ENCODE results near the gene ATR. TPM values are rescaled to one million over a fixed set of nuclear protein-coding genes. Genes with fewer than 3 reads are reported as not detected.
A peak's percentile ranks its signal among the peaks of the same experiment; 100 is the strongest.
"Not testable (repeated sequence)": the region's sequence is repeated elsewhere in the genome, so short reads cannot be mapped to it uniquely, and the experiment has no call there.

ATR gene
- total RNA-seq, 2 donors from 2014 or later, result 18.2 to 18.8 TPM

- ATAC-seq (peak; percentile 94), DNase-seq (peak; percentile 57 to 77 (median 66))
- H3K9me3 ChIP-seq, result no peaks in the 10 kb centered on the region
- intact Hi-C loops (cut with DNase I), result no loop called here
- 41 to 42% methylated on average over 2 of the region's 2 CpGs for WGBS, 2 donors
- H3K36me3 ChIP-seq (replicated peaks in 1 of 2; ENCODE audit: insufficient read depth in 1 of 2, low read depth in 2 of 2), result no peaks in the 10 kb centered on the region
- no peak overlapping the region for H3K27ac ChIP-seq
- no peaks in the 10 kb centered on the region for H3K4me1 ChIP-seq
- H3K27me3 ChIP-seq, result no peaks in the 10 kb centered on the region
- no peak overlapping the region for H3K4me3 ChIP-seq
- TF ChIP-seq CTCF (IDR thresholded peaks at IDR 0.05) (peak; percentile 54 to 90 (median 83)), POLR2A (IDR thresholded peaks at IDR 0.05) (no peak)
These were observed 8.4 kb upstream of the ATR start for GRCh38 chr3:142586803-142587406.

GRCh38 chr3:142581070-142581469 is 2.5 kb upstream of the ATR start:
- H3K36me3 ChIP-seq (replicated peaks in 1 of 2; ENCODE audit: insufficient read depth in 1 of 2, low read depth in 2 of 2); H3K27ac ChIP-seq; DNase-seq; H3K4me3 ChIP-seq; ATAC-seq; H3K9me3 ChIP-seq; H3K27me3 ChIP-seq: not testable (repeated sequence)
- WGBS, 2 donors, result 73 to 81% methylated on average over 11 of the region's 11 CpGs
- intact Hi-C loops (cut with DNase I), result loop anchor here (5.0 kb wide), 1 partner anchor 411 kb away; no protein-coding TSS in a partner anchor
- peaks cover 22% of the 10 kb centered on the region for H3K4me1 ChIP-seq

DNA sequence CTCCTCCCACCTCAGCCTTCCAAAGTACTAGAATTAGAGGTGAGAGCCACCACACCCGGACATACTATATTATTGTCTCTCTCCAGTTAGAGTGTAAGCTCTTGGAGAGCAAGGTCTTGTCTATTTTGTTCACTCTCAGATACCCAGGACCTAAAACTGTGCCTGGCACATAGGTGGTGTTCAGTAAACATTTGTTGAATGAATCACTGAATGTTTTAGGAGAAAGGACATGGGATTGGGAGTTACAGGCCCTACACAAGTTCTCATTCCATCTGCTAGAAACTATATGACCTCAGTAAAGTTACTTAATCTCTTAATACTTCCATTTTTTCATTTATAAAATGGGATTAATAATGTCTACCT is 1.5 kb upstream of the ATR start:
- ATAC-seq, result no peak
- Histone ChIP-seq H3K36me3 (replicated peaks in 1 of 2; ENCODE audit: insufficient read depth in 1 of 2, low read depth in 2 of 2) (no peaks in the 10 kb centered on the region), H3K4me1 (peaks cover 22% of the 10 kb centered on the region), H3K27me3 (no peaks in the 10 kb centered on the region), H3K4me3 (no peak overlapping the region), H3K9me3 (no peaks in the 10 kb centered on the region), H3K27ac (no peak overlapping the region)
- TF ChIP-seq CTCF (IDR thresholded peaks at IDR 0.05), result no peak
- TF ChIP-seq POLR2A (IDR thresholded peaks at IDR 0.05), result no peak
- DNase-seq, result no peak
- intact Hi-C loops (cut with DNase I), result loop anchor here (5.0 kb wide), 1 partner anchor 412 kb away; no protein-coding TSS in a partner anchor
- 83 to 95% methylated on average over 1 of the region's 1 CpG for WGBS, 2 donors

- Histone ChIP-seq H3K36me3 (replicated peaks in 1 of 2; ENCODE audit: insufficient read depth in 1 of 2, low read depth in 2 of 2) (no peaks in the 10 kb centered on the region), H3K27me3 (no peaks in the 10 kb centered on the region), H3K9me3 (no peaks in the 10 kb centered on the region), H3K27ac (peak overlapping the region in 3 of 4 donors; percentile 92 to 96 (median 95)), H3K4me1 (peaks cover 22% of the 10 kb centered on the region), H3K4me3 (peak overlapping the region; percentile 84 to 94)
- intact Hi-C loops (cut with DNase I), result no loop called here
- ATAC-seq (no peak), DNase-seq (no peak)
- 2% methylated on average over 12 of the region's 12 CpGs for WGBS, 2 donors
- TF ChIP-seq CTCF (IDR thresholded peaks at IDR 0.05) (no peak), POLR2A (IDR thresholded peaks at IDR 0.05) (no peak)
These were observed 721 bp downstream of the ATR start for GRCh38 chr3:142577696-142578328.

GRCh38 chr3:142576792-142577191 is 1.7 kb downstream of the ATR start:
- intact Hi-C loops (cut with DNase I), result no loop called here
- Histone ChIP-seq H3K4me3 (no peak overlapping the region), H3K4me1 (peaks cover 22% of the 10 kb centered on the region), H3K36me3 (replicated peaks in 1 of 2; ENCODE audit: insufficient read depth in 1 of 2, low read depth in 2 of 2) (no peaks in the 10 kb centered on the region), H3K27ac (no peak overlapping the region), H3K9me3 (no peaks in the 10 kb centered on the region), H3K27me3 (no peaks in the 10 kb centered on the region)
- no peak for ATAC-seq
- TF ChIP-seq POLR2A (IDR thresholded peaks at IDR 0.05), result no peak
- no peak for TF ChIP-seq CTCF (IDR thresholded peaks at IDR 0.05)
- no peak for DNase-seq

Measured in body of pancreas (tissue), 4 donors.